PFSK-1 (cell line): Measurements from ENCODE around the gene BPIFB1.

Source experiments
- FOXP2 ChIP-seq: optimal IDR thresholded peaks from 2 replicates; pipeline ENCODE3; 2011; ENCODE audit warnings: borderline replicate concordance, control low read depth, inconsistent platforms; ENCODE audit not compliant: insufficient read depth; ENCODE audit errors: extremely low read length, extremely low read depth
- POLR2AphosphoS5 ChIP-seq: IDR thresholded peaks from 2 replicates; pipeline ENCODE4 v1.6.1; 2012; ENCODE audit warnings: low read depth, mild to moderate bottlenecking, control low read depth, low read length, moderate library complexity
- REST ChIP-seq, 2 experiments: IDR thresholded peaks; 2 replicates each; pipeline versions ENCODE4 v1.6.1 to v1.8.0; 2011 to 2012; ENCODE audit warnings: low read depth in 2 of 2, low read length in 2 of 2, control low read depth in 1 of 2, inconsistent platforms in 1 of 2, mild to moderate bottlenecking in 1 of 2, moderate library complexity in 1 of 2; ENCODE audit not compliant: insufficient read depth in 1 of 2
- SIN3A ChIP-seq: IDR thresholded peaks from 2 replicates; pipeline ENCODE4 v1.6.1; 2012; ENCODE audit warnings: mild to moderate bottlenecking, low read length, moderate library complexity, borderline replicate concordance; ENCODE audit not compliant: insufficient read depth
- TAF1 ChIP-seq: IDR thresholded peaks from 2 replicates; pipeline ENCODE4 v1.6.1; 2012; ENCODE audit warnings: low read length, control low read depth, borderline replicate concordance; ENCODE audit not compliant: insufficient read depth

GRCh38 chr20:33262658-33263065 lies 20.4 kb upstream of the BPIFB1 start:
- TF ChIP-seq TAF1 (no peak), POLR2AphosphoS5 (no peak), SIN3A (no peak), REST (IDR thresholded peaks at IDR 0.05; ENCODE audit: insufficient read depth in 1 of 2, low read depth in 2 of 2, low read length in 2 of 2) (no peak), FOXP2 (no peak)
